NCI-H146 treated with DMSO at 0.1 percent for 48 hours (cell line): ENCODE data around the gene ALDH3B2.
"Not testable (repeated sequence)": the region's sequence is repeated elsewhere in the genome, so short reads cannot be mapped to it uniquely, and the experiment has no call there.

Experiments
- DNase-seq: peaks from one replicate; lab custom pipeline; 2025; ENCODE audit not compliant: unreplicated experiment; lab: John Stamatoyannopoulos, UW

Gene ALDH3B2

GRCh38 chr11:67644472-67645418 is 29.7 kb downstream of the ALDH3B2 start:
- DNase-seq = no peak

DNA sequence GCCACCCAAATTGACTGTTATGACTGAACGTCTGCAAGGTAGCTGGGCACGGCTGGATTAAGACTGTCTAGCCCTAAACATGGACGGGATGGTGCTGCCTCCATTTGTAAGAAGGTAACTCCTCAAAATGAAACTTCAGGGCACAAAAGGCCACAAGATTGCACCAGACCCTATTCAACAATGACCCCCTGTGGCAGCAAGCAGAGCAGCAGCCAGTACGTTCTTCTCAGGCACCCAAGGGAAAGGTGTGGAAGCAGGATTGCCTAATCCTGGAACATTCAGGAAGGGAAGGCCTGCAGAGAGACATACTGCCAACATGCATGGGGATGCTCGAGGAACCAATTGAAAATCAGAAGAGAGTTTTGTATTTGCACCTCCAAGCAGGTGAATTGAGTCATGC is 30.4 kb downstream of the ALDH3B2 start:
- DNase-seq = no peak

DNA sequence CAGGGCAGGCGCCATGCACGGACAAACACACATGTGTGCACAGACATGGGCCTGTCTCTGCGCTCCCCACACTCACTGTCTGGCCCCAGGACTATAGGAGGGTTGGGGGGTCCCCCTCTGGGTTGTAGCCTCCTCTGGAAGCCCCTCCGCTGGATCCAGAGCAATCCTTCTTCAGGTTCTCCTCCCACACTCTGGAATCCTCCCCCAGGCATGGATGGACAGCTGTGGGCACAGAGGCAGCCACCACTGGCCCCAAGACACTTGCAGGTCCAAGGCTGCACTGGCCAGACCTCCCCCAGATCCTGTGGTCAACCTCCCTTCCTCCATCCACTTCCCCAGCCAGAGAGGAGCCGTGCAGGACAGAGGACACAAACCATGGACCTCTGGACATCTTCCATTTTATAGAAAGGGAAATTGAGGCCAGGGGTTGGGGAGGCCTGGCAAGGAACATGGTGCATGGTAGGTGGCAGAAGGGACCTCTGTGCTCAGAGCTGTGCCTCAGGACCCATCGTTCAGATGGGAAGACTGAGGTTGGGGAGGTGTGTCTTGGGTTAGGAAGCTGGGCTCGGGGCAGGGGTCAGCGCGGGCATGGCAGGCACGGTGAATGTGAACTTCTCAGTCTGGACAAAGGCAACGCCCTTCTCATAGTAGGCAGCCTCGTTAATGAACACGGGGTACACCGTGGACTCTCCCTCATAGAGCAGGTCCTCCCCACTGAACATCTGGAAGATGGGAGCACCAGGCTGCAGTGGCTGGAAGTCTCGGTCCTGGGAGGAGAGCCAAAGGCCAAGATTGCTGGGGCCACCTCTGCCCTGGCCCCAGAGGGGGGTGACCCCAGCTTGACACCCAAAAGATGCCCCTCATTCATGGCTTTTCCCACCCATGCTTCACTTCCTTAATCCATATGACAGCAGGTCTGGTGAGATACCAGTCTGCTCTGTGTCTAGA is 32.0 kb downstream of the ALDH3B2 start:
- DNase-seq = no peak

DNA sequence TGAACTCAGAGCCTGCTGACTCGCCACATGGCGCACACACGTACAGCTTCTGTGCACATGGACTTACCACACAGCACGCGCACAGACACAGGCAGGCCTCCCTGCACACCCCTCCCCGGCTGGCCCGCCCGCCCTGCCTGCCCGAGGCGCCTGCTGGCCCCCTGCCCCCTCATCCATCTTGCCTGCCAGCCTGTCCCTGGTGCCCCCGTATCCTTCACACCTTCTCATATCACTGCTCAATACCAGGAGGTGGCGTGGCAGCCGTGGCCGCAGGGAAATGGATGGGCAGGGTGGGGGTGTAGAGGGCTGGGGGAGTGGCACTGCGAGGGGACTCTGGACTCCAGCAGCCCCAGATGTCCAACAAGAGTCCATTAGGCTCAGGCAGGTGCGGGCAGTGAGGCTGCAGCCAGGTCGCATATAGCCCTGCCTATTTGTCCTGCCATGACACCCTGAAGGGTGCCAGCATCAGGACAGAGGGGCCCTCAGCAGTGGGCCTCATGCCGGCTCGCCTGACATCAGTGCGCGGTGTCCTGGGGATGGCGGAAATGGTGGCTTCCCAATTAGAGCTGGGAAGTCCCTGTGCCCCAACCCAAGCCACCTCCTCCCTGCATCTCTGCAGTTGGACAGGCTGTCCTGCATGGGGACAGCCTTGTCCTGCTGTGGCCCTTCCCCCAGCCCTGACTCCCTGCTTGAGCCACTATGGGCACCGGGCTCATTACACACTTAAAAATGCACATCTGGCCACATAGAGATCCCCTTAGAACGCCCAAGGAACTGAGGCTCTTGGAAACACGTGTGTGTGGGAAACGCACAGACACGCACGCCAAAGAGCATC is 32.9 kb downstream of the ALDH3B2 start:
- DNase-seq = no peak

DNA sequence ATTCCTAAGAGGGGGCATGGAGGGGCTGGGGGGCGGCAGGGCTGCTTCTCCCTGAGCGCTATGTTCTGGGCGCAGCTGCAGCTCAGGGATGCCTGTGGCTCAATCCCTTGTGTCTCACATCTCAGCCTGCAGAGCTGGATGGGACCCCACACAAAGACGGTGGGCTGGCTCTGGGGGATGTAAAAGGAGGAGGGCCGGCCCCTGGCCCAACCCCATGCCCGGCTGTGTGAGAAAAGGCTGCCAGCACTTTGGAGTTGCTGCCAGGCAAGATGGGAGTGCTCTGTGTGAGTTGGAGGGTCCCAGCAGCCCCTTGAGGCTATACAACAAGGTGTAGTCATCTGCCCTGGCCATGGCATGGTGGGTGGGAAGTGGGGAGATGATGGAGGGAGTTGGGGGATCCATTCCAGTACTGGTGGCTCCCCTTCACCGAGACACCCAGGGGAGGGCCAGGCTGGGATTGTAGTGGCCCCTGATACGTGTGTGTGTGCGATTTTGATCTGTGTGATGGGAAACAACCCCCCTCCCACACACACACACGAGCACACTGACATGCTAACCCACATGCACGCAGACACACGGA is 33.6 kb downstream of the ALDH3B2 start:
- no peak for DNase-seq

- DNase-seq = peak; percentile 25
Measured at GRCh38 chr11:67640021-67640757, 34.2 kb downstream of the ALDH3B2 start.

DNA sequence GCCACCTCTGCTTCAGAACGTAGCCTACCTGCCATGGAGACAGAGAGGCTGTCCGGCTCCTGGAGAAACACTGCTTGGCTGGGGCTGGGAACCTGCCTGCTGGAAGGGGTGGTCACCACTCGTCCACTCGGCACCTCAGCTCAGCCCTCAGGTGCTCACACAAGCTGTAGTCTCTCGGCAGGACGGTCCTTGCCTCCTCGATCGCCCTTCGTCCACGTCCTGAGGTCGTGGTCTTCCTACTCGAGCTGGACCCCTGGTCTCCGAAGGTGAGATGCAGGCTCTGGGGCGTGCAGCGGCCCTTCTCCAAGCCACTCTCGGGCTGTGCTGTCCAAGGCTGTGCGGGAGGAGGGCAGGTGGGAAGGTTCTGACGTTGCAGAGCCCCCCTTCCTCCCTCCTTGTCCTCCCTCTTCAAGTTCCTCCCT is 35.0 kb downstream of the ALDH3B2 start, which contains the start of gene TBX10:
TSS of gene TBX10 (minus strand) at position 326 of the 422 bp plus-strand sequence. CDS start at position 35, 291 bp downstream.
- DNase-seq = no peak

DNA sequence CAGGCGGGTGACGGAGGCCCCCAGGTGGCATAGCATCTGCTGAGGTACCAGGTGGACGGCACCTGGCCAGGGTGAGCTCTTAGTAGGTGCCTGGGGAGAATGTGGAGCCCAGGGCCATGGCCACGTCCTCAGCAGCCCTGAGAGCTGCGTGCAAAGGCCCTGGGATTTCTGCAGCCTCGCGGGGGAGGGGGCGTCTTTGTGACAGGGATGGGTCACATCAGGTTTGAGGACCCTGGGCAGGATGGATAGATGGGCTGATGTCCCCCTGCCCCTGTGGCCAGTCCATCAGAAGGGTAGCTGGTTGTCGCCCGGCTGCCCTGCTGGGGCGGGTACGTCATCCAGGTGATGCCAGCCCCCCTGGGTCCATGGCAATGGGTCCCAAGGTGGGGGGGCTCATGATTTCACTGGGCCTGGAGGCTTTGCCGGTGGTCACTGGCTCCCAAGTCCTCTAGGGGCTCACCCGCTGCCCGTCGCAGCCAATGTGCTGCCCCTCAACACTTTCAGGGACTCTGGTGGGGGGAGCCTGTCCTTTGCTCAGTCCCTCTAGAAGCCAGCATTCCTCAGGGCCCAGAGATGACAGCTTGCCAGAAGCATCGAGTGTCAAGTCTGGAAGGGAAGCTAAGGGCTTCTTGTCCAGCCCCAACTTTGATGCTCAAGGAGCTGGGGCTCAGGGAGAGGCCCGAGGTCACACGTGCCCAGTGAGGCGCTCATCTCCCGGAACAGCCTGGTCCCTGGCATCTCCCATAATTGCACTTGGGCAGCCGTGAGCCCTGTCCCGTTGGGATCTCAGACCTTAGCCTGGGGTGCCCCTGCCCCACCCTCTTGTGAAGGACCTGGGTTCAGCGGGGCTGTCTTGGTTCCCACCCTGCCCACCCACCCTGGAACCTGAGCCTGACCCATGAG is 35.6 kb downstream of the ALDH3B2 start:
- no peak for DNase-seq

GRCh38 chr11:67637441-67637840 is 37.0 kb downstream of the ALDH3B2 start:
- DNase-seq = not testable (repeated sequence)

GRCh38 chr11:67636962-67637361 is 37.5 kb downstream of the ALDH3B2 start:
- DNase-seq = no peak

DNA sequence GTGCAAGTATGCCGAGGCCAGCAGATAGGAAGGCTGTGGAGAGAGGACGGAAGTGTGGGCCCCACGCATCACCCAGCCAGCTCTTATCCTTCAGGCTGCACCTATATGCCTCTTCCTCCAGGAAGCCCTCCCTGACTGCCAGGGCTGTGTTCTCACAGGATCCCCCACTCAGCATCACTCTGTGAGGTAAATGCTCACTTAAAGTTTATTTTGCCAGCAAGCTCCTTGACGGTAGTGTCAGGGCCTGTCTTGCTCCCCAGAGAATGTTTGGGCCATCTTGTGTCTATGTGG is 39.2 kb downstream of the ALDH3B2 start:
- no peak for DNase-seq

DNA sequence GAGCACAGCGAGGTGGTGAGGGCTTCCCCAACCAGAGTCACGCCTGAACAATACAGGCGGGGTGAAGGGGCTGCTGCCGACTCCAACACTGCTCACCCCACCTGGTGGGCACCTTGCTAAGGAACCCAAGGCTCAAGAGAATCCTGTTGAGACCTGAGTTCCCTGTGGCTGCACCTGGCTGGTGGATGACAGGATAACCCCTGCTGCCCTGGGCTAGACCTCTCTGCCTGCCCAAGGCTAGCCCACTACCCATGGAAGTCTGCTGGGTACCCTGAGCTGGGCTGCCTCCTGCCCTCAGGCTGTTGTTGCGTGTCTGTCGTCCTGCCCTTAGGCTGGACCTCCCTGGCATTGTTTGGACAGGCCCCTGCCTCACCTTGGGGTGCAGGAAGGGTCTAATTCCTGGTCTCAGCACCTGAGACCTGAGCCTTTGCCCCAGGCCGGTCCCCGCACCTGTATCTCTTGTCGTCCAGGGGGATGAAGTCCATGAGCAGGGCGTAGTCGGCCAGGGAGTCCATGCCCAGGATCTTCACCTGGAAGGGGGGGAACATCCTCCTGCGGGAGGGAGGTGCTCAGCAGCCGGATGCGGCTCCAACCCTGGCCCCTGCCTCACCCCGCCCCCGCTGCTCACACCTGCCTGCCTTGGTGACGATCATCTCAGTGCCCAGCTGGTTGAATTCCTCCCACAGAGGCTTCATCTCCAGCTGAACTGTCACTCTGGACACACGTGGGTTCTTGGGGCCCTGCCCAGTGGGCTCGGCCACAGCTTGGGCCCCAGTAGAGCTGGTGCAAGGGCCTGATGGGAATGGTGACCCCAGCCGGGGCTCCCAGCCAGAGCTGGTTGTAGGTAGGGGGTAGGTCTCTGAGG is 39.8 kb downstream of the ALDH3B2 start:
- DNase-seq = peak; percentile 54

GRCh38 chr11:67633758-67634365 is 40.6 kb downstream of the ALDH3B2 start:
- DNase-seq = no peak

GRCh38 chr11:67632982-67633755 is 41.3 kb downstream of the ALDH3B2 start:
- DNase-seq = no peak

- no peak for DNase-seq
Measured at GRCh38 chr11:67632175-67632981, 42.0 kb downstream of the ALDH3B2 start.

GRCh38 chr11:67631853-67632174 is 42.6 kb downstream of the ALDH3B2 start:
- no peak for DNase-seq
